Neural cell (in vitro differentiated cells): ENCODE measurements around the gene BLOC1S4. TPM values are rescaled to one million over a fixed set of nuclear protein-coding genes. Genes with fewer than 3 reads are reported as not detected.

Experiments used
- H2AFZ ChIP-seq: fragments of 200-600, 300-800 bp; sonication (generic), shearing (Covaris generic); 2 replicates; pipeline ENCODE4 v1.6.0; 2014; ENCODE audit warnings: low read depth, mild to moderate bottlenecking, antibody characterized with exemption, low read length, moderate library complexity
- H3F3A ChIP-seq: fragments of 200-600 bp; shearing (Covaris generic); 2 replicates; pipeline ENCODE4 v1.6.1; 2016; ENCODE audit warnings: mild to moderate bottlenecking, moderate library complexity, mixed read lengths, antibody characterized with exemption, low read length; ENCODE audit not compliant: insufficient read depth, poor library complexity, severe bottlenecking
- H3K27ac ChIP-seq: fragments of 200-600, 300-800 bp; sonication (generic), shearing (Covaris generic); 2 replicates; pipeline ENCODE4 v1.5.1; 2014; ENCODE audit warnings: mild to moderate bottlenecking, low read length, moderate library complexity
- H3K27me3 ChIP-seq: fragments of 300-800, 200-600 bp; sonication (generic), shearing (Covaris generic); 2 replicates; pipeline ENCODE4 v1.6.0; 2014; ENCODE audit warnings: mild to moderate bottlenecking, low read depth, low read length, moderate library complexity; ENCODE audit not compliant: insufficient read depth
- H3K36me3 ChIP-seq: fragments of 300-800, 200-600 bp; sonication (generic), shearing (Covaris generic); 2 replicates; pipeline ENCODE4 v1.5.1; 2014; ENCODE audit warnings: mild to moderate bottlenecking, antibody characterized with exemption, low read length, moderate library complexity; ENCODE audit not compliant: insufficient read depth
- H3K4me2 ChIP-seq: fragments of 300-800, 200-600 bp; sonication (generic), shearing (Covaris generic); 2 replicates; pipeline ENCODE4 v1.6.0; 2014; ENCODE audit warnings: mild to moderate bottlenecking, low read length
- H3K4me3 ChIP-seq: fragments of 300-800, 200-600 bp; sonication (generic), shearing (Covaris generic); 2 replicates; pipeline ENCODE4 v1.5.1; 2014; ENCODE audit warnings: mild to moderate bottlenecking, low read length, moderate library complexity
- H3K79me2 ChIP-seq: fragments of 200-600 bp; shearing (Covaris generic); replicated peaks from 2 replicates; pipeline ENCODE4 v1.6.0; 2014; ENCODE audit warnings: mild to moderate bottlenecking, low read length, moderate library complexity; ENCODE audit not compliant: insufficient read depth
- H3K9ac ChIP-seq: fragments of 300-800, 200-600 bp; sonication (generic), shearing (Covaris generic); 2 replicates; pipeline ENCODE4 v1.6.1; 2016; ENCODE audit warnings: mild to moderate bottlenecking, low read length, mixed read lengths
- H3K9me2 ChIP-seq: fragments of 200-600 bp; shearing (Covaris generic); 2 replicates; pipeline ENCODE4 v1.6.1; 2016; ENCODE audit warnings: mild to moderate bottlenecking, low read length, mixed read lengths; ENCODE audit not compliant: insufficient read depth
- H3K9me3 ChIP-seq: fragments of 200-600, 300-800 bp; sonication (generic), shearing (Covaris generic); 2 replicates; pipeline ENCODE4 v1.6.1; 2016; ENCODE audit warnings: mild to moderate bottlenecking, mixed run types, low read length, moderate library complexity, mixed read lengths
- H4K20me1 ChIP-seq: fragments of 200-600 bp; shearing (Covaris generic); 2 replicates; pipeline ENCODE4 v1.6.1; 2016; ENCODE audit warnings: mild to moderate bottlenecking, mixed run types; ENCODE audit not compliant: insufficient read depth
- CTCF ChIP-seq: fragments of 450-650 bp; IDR thresholded peaks from 2 replicates; pipeline ENCODE4 v1.5.1; 2014; ENCODE audit warnings: antibody characterized with exemption, mild to moderate bottlenecking, moderate library complexity; ENCODE audit not compliant: poor library complexity, severe bottlenecking
- EP300 ChIP-seq: fragments of 450-650 bp; conservative IDR thresholded peaks from 2 replicates; pipeline ENCODE4 v1.6.1; 2014; ENCODE audit warnings: antibody characterized with exemption, mild to moderate bottlenecking, moderate library complexity; ENCODE audit not compliant: poor library complexity, severe bottlenecking
- EZH2 ChIP-seq: fragments of 200-600, 300-800 bp; shearing (Covaris generic), sonication (generic); IDR thresholded peaks from 2 replicates; pipeline ENCODE4 v1.6.1; 2014; ENCODE audit warnings: antibody characterized with exemption, low read length, borderline replicate concordance, mild to moderate bottlenecking; ENCODE audit not compliant: insufficient read depth, poor library complexity, severe bottlenecking
- MXI1 ChIP-seq: fragments of 450-650 bp; conservative IDR thresholded peaks from 2 replicates; pipeline ENCODE4 v1.6.1; 2014; ENCODE audit warnings: antibody characterized with exemption, mild to moderate bottlenecking; ENCODE audit not compliant: poor library complexity, severe bottlenecking
- RAD21 ChIP-seq: fragments of 450-650 bp; conservative IDR thresholded peaks from 2 replicates; pipeline ENCODE4 v1.6.1; 2014; ENCODE audit warnings: antibody characterized with exemption, mild to moderate bottlenecking, moderate library complexity
- REST ChIP-seq: IDR thresholded peaks from 2 replicates; pipeline ENCODE4 v1.6.1; 2012; ENCODE audit warnings: borderline replicate concordance
- SMC3 ChIP-seq: fragments of 450-650 bp; conservative IDR thresholded peaks from 2 replicates; pipeline ENCODE4 v1.6.1; 2014; ENCODE audit warnings: antibody characterized with exemption, mild to moderate bottlenecking, moderate library complexity; ENCODE audit not compliant: poor library complexity
- TAF1 ChIP-seq: IDR thresholded peaks from 2 replicates; pipeline ENCODE4 v1.6.1; 2012; ENCODE audit warnings: low read depth
- polyA plus RNA-seq: library from polyadenylated mRNA; depleted of rRNA; stranded (reverse); fragments of >200 nt; gene quantifications from 2 replicates; pipeline ENCODE4 v1.2.3, GENCODE V29; 2014

Gene BLOC1S4
- polyA plus RNA-seq, 1 donor from 2014 or later: 21.2 TPM

- H3K27ac ChIP-seq: no peak overlapping the region
- no peak overlapping the region for H3K9ac ChIP-seq
Observed at GRCh38 chr4:6763330-6763851, 47.4 kb downstream of the BLOC1S4 start.

GRCh38 chr4:6764976-6765620, 49.1 kb downstream of the BLOC1S4 start:
- Histone ChIP-seq H3K4me3 (no peak overlapping the region), H3K79me2 (no peaks in the 10 kb centered on the region), H3K27ac (no peak overlapping the region), H3K4me2 (no peak overlapping the region), H3K36me3 (no peaks in the 10 kb centered on the region), H3F3A (no peaks in the 10 kb centered on the region), H3K27me3 (no peaks in the 10 kb centered on the region), H3K9ac (no peak overlapping the region), H2AFZ (no peak overlapping the region), H4K20me1 (no peaks in the 10 kb centered on the region), H3K9me2 (no peaks in the 10 kb centered on the region), H3K9me3 (no peaks in the 10 kb centered on the region)
- TF ChIP-seq EP300: no peak
- TF ChIP-seq REST: no peak
- no peak for TF ChIP-seq MXI1
- TF ChIP-seq TAF1: no peak
- no peak for TF ChIP-seq CTCF

More at GRCh38 chr4:6763330-6763851, 47.4 kb downstream of the BLOC1S4 start:
- H3F3A ChIP-seq: no peaks in the 10 kb centered on the region
- H3K9me2 ChIP-seq: no peaks in the 10 kb centered on the region
- no peaks in the 10 kb centered on the region for H3K27me3 ChIP-seq
- no peak overlapping the region for H3K4me3 ChIP-seq
- TF ChIP-seq SMC3 (no peak), EZH2 (no peak), CTCF (no peak), RAD21 (no peak), REST (no peak), EP300 (no peak), TAF1 (no peak)
- H3K36me3 ChIP-seq: no peaks in the 10 kb centered on the region
- H3K79me2 ChIP-seq: no peaks in the 10 kb centered on the region
- no peaks in the 10 kb centered on the region for H3K9me3 ChIP-seq
- H4K20me1 ChIP-seq: no peaks in the 10 kb centered on the region
- no peak overlapping the region for H2AFZ ChIP-seq
- H3K4me2 ChIP-seq: no peak overlapping the region
